Activated naive CD8-positive, alpha-beta T cell treated with anti-CD3 and anti-CD28 coated beads, Interleukin-2, amount 10 ng/mL, durations not matched to agents 7 days and 5 days (primary cell): ENCODE results near the gene CHCHD6. TPM values are rescaled to one million over a fixed set of nuclear protein-coding genes. Genes with fewer than 3 reads are reported as not detected.

ENCODE experiments used
- ATAC-seq: fragments of 150-1000 bp; cut with Tn5 transposase; one replicate; pipeline ENCODE4 v1.10.0; 2021; ENCODE audit warnings: low read depth, moderate library complexity
- POLR2A ChIA-PET: fragments of 350-600 bp; sonication (Branson Sonifier 250); formaldehyde crosslinking; loops from one replicate; lab custom pipeline; 2021; ENCODE audit warnings: antibody characterized with exemption; lab: Charles Lee
- DNase-seq: peaks from one replicate; pipeline ENCODE4 v3.0.0; 2021
- H3K27ac Mint-ChIP-seq: one replicate; pipeline ENCODE4 v1.8.0; 2022; ENCODE audit warnings: mild to moderate bottlenecking, mixed read lengths
- H3K27me3 Mint-ChIP-seq: one replicate; pipeline ENCODE4 v1.8.0; 2022; ENCODE audit warnings: mild to moderate bottlenecking, moderate library complexity, mixed read lengths
- H3K36me3 Mint-ChIP-seq: one replicate; pipeline ENCODE4 v1.8.0; 2021; ENCODE audit warnings: mild to moderate bottlenecking, mixed read lengths
- H3K4me1 Mint-ChIP-seq: one replicate; pipeline ENCODE4 v1.8.0; 2021; ENCODE audit warnings: mixed read lengths
- H3K4me3 Mint-ChIP-seq: one replicate; pipeline ENCODE4 v1.8.0; 2022; ENCODE audit warnings: mild to moderate bottlenecking, moderate library complexity, mixed read lengths
- H3K9me3 Mint-ChIP-seq: one replicate; pipeline ENCODE4 v1.8.0; 2021; ENCODE audit warnings: mixed read lengths
- total RNA-seq, 2 experiments: library from RNA; stranded (reverse); gene quantifications; one replicate each; pipeline ENCODE4 v1.2.3, GENCODE V29; 2021

CHCHD6 gene
- total RNA-seq, 2 experiments from 2014 or later: 5.6 to 7.8 TPM

DNA sequence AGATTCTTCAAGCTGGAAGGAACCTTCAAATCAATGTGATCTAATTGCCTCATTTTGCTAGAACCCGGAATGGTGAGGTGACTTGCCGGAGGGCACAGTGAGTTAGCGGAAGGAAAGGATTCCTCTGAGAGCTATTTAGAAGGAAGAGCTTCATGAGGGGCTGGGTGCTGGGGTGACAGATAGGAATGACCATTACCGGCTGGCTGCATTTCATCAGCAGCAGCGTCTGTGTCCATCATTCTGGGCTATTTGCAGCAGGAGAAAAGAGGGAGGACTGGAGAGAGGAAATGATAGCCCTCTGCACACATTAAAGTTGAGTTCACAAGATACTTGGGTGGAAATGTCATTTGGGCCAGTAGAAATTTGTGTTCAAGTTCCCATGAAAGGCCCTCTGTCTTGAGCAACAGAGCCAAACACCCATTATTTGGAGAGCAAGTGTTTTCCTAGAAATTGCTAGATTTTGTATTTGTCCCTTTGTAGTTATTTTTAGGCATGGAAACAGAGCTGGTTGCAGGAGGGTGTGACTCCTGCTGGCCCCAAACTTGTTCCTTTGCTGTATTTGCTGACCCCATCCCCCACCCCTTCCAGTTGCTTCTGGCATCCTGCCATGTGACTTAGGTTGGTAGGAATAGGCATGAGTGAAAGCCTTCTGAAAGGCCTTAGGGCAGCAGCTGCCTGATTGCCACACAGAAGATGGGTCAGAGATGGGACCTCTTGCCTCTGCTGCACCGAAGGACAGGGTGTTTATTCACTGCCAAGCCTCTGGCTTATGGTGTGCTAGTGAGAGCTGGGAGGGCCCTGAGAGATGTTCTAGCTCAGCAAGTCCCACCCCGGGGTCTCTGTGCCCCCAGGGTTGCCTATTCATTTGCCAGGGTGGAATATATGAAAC, 191.4 kb downstream of the CHCHD6 start:
- POLR2A ChIA-PET: no interaction called here
- Mint-ChIP-seq H3K27me3 (peaks cover 5% of the 10 kb centered on the region), H3K4me1 (no peaks in the 10 kb centered on the region), H3K4me3 (no peak overlapping the region), H3K27ac (no peak overlapping the region), H3K36me3 (no peaks in the 10 kb centered on the region), H3K9me3 (no peaks in the 10 kb centered on the region)
- ATAC-seq (no peak), DNase-seq (no peak)

DNA sequence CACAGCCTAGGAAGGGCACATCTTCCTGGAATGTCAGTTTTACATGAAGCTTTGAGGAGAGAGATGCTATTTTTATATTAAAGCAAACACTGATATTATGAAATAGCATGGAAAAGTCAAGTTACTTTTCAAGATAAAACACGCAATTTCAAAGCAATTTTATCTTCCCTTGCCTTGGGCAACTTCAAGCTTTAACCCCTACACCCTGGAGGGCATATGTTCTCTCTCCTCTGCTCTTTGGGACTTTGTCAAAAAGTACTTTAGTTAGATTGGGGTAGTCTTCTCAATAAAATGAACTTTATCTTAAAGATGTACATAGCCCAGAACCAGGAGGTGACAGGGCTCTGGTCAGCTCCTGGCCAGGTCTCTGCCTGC, 192.0 kb downstream of the CHCHD6 start:
- no peaks in the 10 kb centered on the region for H3K4me1 Mint-ChIP-seq
- no peak overlapping the region for H3K4me3 Mint-ChIP-seq
- H3K36me3 Mint-ChIP-seq: no peaks in the 10 kb centered on the region
- H3K27me3 Mint-ChIP-seq: peaks cover 5% of the 10 kb centered on the region
- no peak overlapping the region for H3K27ac Mint-ChIP-seq
- DNase-seq (no peak), ATAC-seq (no peak)
- POLR2A ChIA-PET: no interaction called here
- no peaks in the 10 kb centered on the region for H3K9me3 Mint-ChIP-seq

DNA sequence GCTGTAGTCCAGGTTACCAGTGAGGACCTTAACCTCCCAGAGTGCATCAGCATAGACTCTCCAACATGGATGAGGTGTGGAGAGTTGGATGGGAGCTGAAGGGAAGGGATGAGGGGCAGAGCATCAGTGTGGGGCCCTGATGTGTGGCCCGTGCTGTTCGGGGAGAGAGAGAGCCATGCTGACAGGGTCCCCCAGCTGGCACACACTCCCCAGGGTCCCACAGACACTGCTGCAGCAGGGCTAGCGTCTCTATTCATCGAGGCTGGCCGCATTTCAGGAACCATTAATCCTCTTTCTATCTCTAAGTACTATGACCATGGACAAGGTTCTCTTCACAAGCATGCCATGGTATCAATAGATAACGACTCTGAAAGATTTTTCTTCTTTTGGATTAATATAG, 192.9 kb downstream of the CHCHD6 start:
- peaks cover 5% of the 10 kb centered on the region for H3K27me3 Mint-ChIP-seq
- ATAC-seq: no peak
- POLR2A ChIA-PET: interaction anchor here (0.5 kb wide), 1 partner anchor 651 kb away, joined by 3 read pairs; no protein-coding TSS in a partner anchor

DNA sequence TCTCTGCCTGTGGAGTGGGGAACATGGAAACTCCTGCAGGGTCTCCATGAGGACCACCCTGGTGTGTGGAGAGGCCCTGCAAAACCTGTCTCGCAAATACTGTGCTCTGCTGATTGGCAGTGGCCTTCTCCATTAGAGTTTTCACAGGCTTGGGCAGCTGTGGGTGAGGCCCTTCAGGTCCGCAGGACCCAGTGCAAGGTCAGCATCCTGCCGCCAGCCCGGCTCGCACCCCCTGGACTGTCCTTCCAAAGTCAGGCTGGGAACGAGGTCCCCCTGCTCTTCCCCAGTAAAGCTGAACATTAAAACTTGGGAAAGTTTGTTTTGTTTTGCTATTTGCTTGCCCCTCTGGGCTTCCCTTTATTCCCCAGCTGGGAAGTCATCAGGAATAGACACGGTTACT, 193.9 kb downstream of the CHCHD6 start:
- no peaks in the 10 kb centered on the region for H3K36me3 Mint-ChIP-seq
- H3K27me3 Mint-ChIP-seq: peaks cover 5% of the 10 kb centered on the region
- H3K4me1 Mint-ChIP-seq: no peaks in the 10 kb centered on the region
- no peak for DNase-seq
- POLR2A ChIA-PET: no interaction called here
- H3K27ac Mint-ChIP-seq: no peak overlapping the region
- H3K4me3 Mint-ChIP-seq: no peak overlapping the region
- H3K9me3 Mint-ChIP-seq: no peaks in the 10 kb centered on the region
- ATAC-seq: no peak

More for the DNA sequence above, 192.9 kb downstream of the CHCHD6 start:
- no peak for DNase-seq
- no peak overlapping the region for H3K27ac Mint-ChIP-seq
- H3K36me3 Mint-ChIP-seq: no peaks in the 10 kb centered on the region
- no peaks in the 10 kb centered on the region for H3K9me3 Mint-ChIP-seq
- H3K4me3 Mint-ChIP-seq: no peak overlapping the region
- no peaks in the 10 kb centered on the region for H3K4me1 Mint-ChIP-seq

DNA sequence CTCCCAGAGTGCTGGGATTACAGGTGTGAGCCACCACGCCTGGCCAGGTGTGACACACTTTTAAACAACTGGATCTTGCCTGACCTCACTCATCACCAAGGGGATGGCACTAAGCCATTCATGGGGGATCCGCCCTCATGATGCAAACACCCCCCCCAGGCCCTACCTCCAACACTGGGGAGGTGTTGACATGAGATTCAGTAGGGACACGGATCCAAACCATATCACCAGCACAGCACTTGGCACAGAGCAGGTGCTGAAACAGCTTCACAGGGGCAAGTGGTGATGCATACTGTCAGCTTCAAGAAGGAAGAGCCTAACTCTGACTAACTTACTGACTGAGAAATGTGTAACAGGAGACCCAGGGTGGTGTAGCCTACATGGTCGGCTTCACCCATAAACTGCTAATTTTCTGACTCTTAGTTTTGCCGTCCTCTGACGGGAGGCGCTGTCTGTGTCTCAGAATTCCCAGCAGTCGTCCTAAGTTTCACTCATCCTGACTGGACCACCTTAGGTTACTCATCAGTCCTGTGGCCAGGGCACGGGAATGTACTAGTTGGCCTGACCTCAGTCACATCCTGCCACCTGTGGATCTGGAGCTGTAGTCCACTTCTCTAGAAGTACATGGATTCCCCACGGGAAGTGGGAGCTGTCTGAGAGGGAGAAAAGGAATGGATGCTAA, 197.0 kb downstream of the CHCHD6 start:
- no peaks in the 10 kb centered on the region for H3K4me1 Mint-ChIP-seq
- no peak for ATAC-seq

DNA sequence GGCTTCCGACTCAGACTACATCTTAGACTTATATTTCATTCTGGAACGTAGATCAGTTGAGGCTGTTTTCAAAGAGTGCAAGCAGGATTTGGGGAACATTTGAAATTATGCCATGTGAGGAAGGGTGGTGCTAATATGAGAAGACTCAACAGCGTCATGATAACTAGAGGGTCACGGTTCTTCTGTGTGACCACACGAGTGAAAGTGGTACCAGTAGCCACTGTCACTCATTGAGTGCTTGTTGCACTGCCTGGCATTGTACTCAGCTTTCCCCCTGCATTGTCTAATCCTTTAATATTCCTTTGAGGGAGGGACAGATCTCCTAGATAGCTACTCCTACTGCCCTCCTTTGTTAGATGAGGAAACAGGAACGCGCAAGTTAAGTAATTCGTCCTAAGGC, 197.6 kb downstream of the CHCHD6 start:
- H3K27ac Mint-ChIP-seq: no peak overlapping the region
- peaks cover 5% of the 10 kb centered on the region for H3K27me3 Mint-ChIP-seq
- POLR2A ChIA-PET: no interaction called here
- no peak for DNase-seq
- H3K4me3 Mint-ChIP-seq: no peak overlapping the region
- H3K9me3 Mint-ChIP-seq: no peaks in the 10 kb centered on the region
- ATAC-seq: no peak
- H3K4me1 Mint-ChIP-seq: no peaks in the 10 kb centered on the region
- H3K36me3 Mint-ChIP-seq: no peaks in the 10 kb centered on the region

More for the DNA sequence above, 197.0 kb downstream of the CHCHD6 start:
- Mint-ChIP-seq H3K27ac (no peak overlapping the region), H3K27me3 (peaks cover 2% of the 10 kb centered on the region), H3K4me3 (no peak overlapping the region), H3K9me3 (no peaks in the 10 kb centered on the region), H3K36me3 (no peaks in the 10 kb centered on the region)
- no peak for DNase-seq
- POLR2A ChIA-PET: no interaction called here

DNA sequence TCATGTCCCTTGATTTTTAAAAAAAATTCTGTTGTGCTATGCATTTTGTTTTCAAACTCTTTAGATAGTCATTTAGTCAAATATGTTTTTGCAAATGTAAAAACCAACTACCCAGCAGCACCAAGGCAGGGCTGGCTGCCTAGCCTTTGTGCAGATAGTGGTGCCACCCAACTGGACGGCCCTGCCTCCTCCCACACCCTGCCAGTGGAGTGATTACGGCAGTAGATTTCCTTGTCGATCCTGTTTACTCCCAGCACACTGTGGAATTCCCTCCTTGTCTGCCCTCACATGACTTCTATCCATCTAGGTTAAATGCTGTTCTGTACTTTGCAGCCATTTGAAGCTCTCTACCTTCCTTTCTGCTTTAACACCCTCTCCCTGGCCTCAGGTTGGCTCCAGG, 199.5 kb downstream of the CHCHD6 start:
- Mint-ChIP-seq H3K36me3 (no peaks in the 10 kb centered on the region), H3K27me3 (peaks cover 5% of the 10 kb centered on the region), H3K4me1 (peaks cover 2% of the 10 kb centered on the region), H3K4me3 (no peak overlapping the region), H3K9me3 (no peaks in the 10 kb centered on the region), H3K27ac (no peak overlapping the region)
- POLR2A ChIA-PET: no interaction called here
- no peak for ATAC-seq
- no peak for DNase-seq

DNA sequence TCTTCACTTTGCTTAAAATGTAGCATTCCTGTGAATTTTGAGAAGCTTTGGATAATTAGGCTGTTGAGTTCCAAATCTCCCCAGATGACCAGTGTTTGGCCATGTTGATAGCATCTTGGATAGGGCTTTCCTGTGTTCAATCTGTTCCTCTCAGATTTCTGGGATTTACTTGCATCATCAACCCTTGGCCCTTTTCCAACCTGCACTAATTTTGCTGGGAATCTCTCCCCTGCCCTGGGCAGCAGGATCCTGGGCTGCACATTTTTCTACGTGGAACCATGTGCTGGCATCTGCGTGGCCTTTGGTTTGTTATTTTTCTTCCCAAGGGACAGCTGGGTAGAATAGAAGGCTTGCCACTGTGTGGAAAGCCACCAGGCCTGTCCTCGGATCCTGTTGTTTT, 203.5 kb downstream of the CHCHD6 start:
- POLR2A ChIA-PET: no interaction called here
- H3K4me3 Mint-ChIP-seq: no peak overlapping the region

DNA sequence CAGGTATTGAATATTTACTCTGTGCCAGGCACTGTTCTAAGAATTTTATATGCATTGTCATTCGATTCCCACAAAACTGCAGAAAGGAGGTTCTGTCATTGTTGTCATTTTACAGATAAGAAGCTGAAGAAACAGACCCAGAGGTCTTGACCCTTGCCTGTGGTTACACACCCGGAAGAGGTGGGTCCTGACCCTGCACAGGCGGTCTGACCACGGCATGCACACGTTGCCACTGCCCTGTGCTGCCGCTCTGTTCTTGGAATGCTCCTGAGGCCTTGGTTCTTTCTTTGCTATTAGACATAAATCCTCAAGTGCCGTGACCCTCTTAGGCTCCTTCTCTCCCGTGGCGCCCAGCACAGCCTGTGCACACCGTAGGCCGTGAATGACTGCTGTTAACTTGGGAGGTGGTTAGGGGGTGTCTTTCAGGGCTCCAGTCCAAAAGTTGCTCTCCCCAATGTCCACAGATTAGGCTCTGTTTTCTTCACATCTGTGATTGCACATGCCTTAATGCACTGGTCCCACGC, 204.8 kb downstream of the CHCHD6 start:
- Mint-ChIP-seq H3K4me3 (no peak overlapping the region), H3K36me3 (peaks cover 3% of the 10 kb centered on the region), H3K9me3 (peaks cover 2% of the 10 kb centered on the region), H3K4me1 (peaks cover 40% of the 10 kb centered on the region), H3K27ac (no peak overlapping the region), H3K27me3 (peaks cover 3% of the 10 kb centered on the region)
- POLR2A ChIA-PET: no interaction called here
- DNase-seq: no peak
- no peak for ATAC-seq

More for the DNA sequence above, 203.5 kb downstream of the CHCHD6 start:
- ATAC-seq: no peak
- DNase-seq: no peak
- H3K27ac Mint-ChIP-seq: no peak overlapping the region
- peaks cover 3% of the 10 kb centered on the region for H3K27me3 Mint-ChIP-seq
- H3K36me3 Mint-ChIP-seq: peaks cover 3% of the 10 kb centered on the region
- H3K9me3 Mint-ChIP-seq: peaks cover 2% of the 10 kb centered on the region
- peaks cover 35% of the 10 kb centered on the region for H3K4me1 Mint-ChIP-seq

DNA sequence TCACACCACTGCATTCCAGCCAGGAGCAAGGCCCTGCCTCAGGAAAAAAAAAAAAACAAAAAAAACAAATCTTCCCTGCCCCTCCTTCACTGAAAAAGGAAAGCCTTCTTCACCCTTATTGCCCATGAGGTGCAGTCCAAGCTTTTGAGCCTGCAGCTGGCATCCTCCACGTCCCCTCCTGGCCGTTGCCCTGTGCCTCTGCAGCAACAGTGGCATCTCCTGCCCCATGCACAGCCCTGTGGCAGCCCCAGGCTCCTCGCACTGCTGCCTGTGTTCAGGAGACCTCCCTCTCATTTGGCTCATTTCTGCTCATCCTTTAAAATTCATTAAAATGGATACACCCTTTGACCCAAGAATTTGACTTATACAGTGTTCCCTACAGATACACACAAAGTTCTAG, 206.2 kb downstream of the CHCHD6 start:
- peak overlapping the region; percentile 25 for H3K4me3 Mint-ChIP-seq
- H3K4me1 Mint-ChIP-seq: peaks cover 44% of the 10 kb centered on the region
- DNase-seq: no peak
- peaks cover 3% of the 10 kb centered on the region for H3K27me3 Mint-ChIP-seq
- H3K27ac Mint-ChIP-seq: peak overlapping the region; percentile 32
- H3K9me3 Mint-ChIP-seq: peaks cover 2% of the 10 kb centered on the region
- POLR2A ChIA-PET: no interaction called here
- peaks cover 3% of the 10 kb centered on the region for H3K36me3 Mint-ChIP-seq
- ATAC-seq: no peak

DNA sequence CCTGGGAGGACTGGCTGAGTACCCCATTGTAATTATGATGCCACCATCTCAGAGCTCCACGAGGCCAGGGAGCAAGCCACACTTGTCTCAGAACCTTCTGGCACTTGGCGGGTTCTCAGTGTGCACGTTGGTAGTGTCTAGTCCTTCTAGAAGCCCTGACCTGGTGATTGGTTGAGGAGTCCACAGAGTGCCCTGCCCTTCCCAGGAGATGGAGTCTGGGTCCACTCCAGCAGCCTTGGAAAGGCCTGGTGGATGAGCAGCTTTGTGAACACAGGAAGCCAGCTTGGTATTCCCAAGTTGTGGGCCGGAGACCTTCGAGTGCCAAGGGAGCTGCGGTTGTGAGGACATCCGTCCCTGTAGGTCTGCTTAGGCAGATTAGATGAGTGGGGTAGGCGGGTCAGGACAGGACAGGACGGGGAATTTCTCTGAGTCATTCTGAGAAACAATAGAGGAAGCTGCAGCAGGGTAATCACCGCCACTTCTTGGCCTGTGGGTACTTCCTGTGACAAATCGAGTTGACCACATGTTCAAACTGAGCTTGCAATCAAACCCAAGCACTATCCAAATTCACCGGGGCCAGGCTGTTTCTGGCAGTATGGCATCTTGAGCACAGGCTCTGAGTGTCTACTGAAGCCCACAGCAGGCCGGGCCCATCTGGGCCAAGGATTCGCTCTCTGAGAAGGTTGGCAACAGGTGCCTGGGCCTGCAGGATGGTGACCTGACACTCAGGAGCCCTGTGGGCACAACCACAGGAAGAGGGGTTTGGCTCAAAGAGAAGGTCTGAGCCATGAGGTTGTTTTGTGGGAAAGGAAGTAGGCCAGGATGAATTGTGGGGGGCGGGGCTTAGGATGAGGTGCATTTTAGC, 207.4 kb downstream of the CHCHD6 start:
- peak; percentile 93 for ATAC-seq
- Mint-ChIP-seq H3K9me3 (peaks cover 2% of the 10 kb centered on the region), H3K4me1 (peaks cover 46% of the 10 kb centered on the region), H3K4me3 (peak overlapping the region; percentile 77), H3K27ac (peak overlapping the region; percentile 84), H3K27me3 (peaks cover 2% of the 10 kb centered on the region), H3K36me3 (peaks cover 5% of the 10 kb centered on the region)
- POLR2A ChIA-PET: interaction anchor here (1.3 kb wide), 1 partner anchor 25 kb away, joined by 5 read pairs; no protein-coding TSS in a partner anchor
- peak; percentile 73 for DNase-seq

DNA sequence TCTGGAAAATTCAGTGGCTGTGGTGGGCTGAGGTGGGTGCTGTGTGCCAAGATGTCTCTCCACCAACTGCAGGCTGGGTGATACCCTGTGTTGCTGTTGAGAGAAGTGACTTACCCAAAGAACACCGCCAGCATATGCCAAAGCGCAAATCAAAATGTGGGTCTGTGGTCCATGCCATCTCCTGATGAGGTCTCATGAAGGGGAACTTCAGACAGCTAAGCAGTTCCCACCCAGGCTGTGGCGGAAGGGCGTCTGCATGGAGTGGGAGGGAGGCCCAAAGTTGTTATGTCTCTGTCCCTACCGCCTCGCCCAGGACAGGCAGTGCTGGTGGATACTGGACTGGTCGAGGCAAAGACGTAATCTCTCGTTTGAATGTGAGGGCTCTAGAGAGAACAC, 208.0 kb downstream of the CHCHD6 start:
- H3K36me3 Mint-ChIP-seq: peaks cover 5% of the 10 kb centered on the region
- H3K9me3 Mint-ChIP-seq: peaks cover 2% of the 10 kb centered on the region
- H3K27ac Mint-ChIP-seq: peak overlapping the region; percentile 84
- peaks cover 51% of the 10 kb centered on the region for H3K4me1 Mint-ChIP-seq
- no peak for DNase-seq
- peak; percentile 14 for ATAC-seq
- peak overlapping the region; percentile 77 for H3K4me3 Mint-ChIP-seq
- no peaks in the 10 kb centered on the region for H3K27me3 Mint-ChIP-seq
- POLR2A ChIA-PET: interaction anchor here (1.3 kb wide), 1 partner anchor 24 kb away, joined by 5 read pairs; no protein-coding TSS in a partner anchor
